Activated CD4-positive, CD25-positive, alpha-beta regulatory T cell treated with anti-CD3 and anti-CD28 coated beads, Interleukin-2, amount 50 U/mL, for 24 hours (primary cell): ENCODE results near the gene SCTR.

Experiments used
- ATAC-seq, 2 donors: fragments of 150-1000 bp; cut with Tn5 transposase; one replicate each; pipeline ENCODE4 v1.10.0; 2021; ENCODE audit warnings: mild to moderate bottlenecking in 1 of 2, moderate library complexity in 1 of 2

Gene SCTR

GRCh38 chr2:119428488-119429224 lies 95.6 kb downstream of the SCTR start:
- ATAC-seq, result no peak

GRCh38 chr2:119427756-119428155 lies 96.5 kb downstream of the SCTR start:
- ATAC-seq, result no peak

- ATAC-seq, result no peak
Measured at GRCh38 chr2:119426801-119427395, 97.4 kb downstream of the SCTR start.

- no peak for ATAC-seq
Measured at GRCh38 chr2:119426396-119426675, 97.9 kb downstream of the SCTR start.

- no peak for ATAC-seq
Measured at GRCh38 chr2:119425620-119426395, 98.5 kb downstream of the SCTR start.

GRCh38 chr2:119425119-119425405 lies 99.2 kb downstream of the SCTR start:
- ATAC-seq, result no peak

- no peak for ATAC-seq
Measured at GRCh38 chr2:119424284-119425118, 99.8 kb downstream of the SCTR start.

GRCh38 chr2:119423811-119424210 lies 100.5 kb downstream of the SCTR start:
- ATAC-seq, result no peak

- no peak for ATAC-seq
Measured at GRCh38 chr2:119423108-119423444, 101.2 kb downstream of the SCTR start.

GRCh38 chr2:119422360-119423107 lies 101.7 kb downstream of the SCTR start:
- ATAC-seq, result no peak

- ATAC-seq, result no peak
Measured at GRCh38 chr2:119421741-119422140, 102.5 kb downstream of the SCTR start.

GRCh38 chr2:119421304-119421703 lies 103.0 kb downstream of the SCTR start:
- ATAC-seq, result no peak

GRCh38 chr2:119419803-119420508 lies 104.3 kb downstream of the SCTR start:
- ATAC-seq, result no peak

GRCh38 chr2:119419065-119419464 lies 105.2 kb downstream of the SCTR start:
- ATAC-seq, result no peak

GRCh38 chr2:119417908-119418307 lies 106.4 kb downstream of the SCTR start:
- no peak for ATAC-seq

- no peak for ATAC-seq
Measured at GRCh38 chr2:119416299-119416923, 107.9 kb downstream of the SCTR start.

- ATAC-seq, result no peak
Measured at GRCh38 chr2:119415630-119416029, 108.7 kb downstream of the SCTR start.

GRCh38 chr2:119414894-119415293 lies 109.4 kb downstream of the SCTR start:
- no peak for ATAC-seq

- ATAC-seq, result no peak
Measured at GRCh38 chr2:119409506-119409905, 114.8 kb downstream of the SCTR start.

GRCh38 chr2:119408221-119408619 lies 116.1 kb downstream of the SCTR start:
- no peak for ATAC-seq

- no peak for ATAC-seq
Measured at GRCh38 chr2:119407430-119408220, 116.7 kb downstream of the SCTR start.
